Peyer's patch (tissue), 4 donors: ENCODE data around the gene ATP7B. TPM values are rescaled to one million over a fixed set of nuclear protein-coding genes. Genes with fewer than 3 reads are reported as not detected.
A peak's percentile ranks its signal among the peaks of the same experiment; 100 is the strongest.

Experiments
- DNase-seq, 3 donors: peaks; one replicate each; pipeline ENCODE4 v3.0.0-alpha.2; 2017 to 2019
- H3K27ac ChIP-seq, 4 donors: fragments of 200-600 bp; sonication (generic); one replicate each; pipeline ENCODE4 v1.5.1; 2016 to 2019
- H3K27me3 ChIP-seq, 2 donors: fragments of 200-600 bp; sonication (generic); one replicate each; pipeline ENCODE4 v1.5.1; 2019
- H3K36me3 ChIP-seq, 3 donors: fragments of 200-600 bp; sonication (generic); one replicate each; pipeline ENCODE4 v1.5.1; 2016 to 2019
- H3K4me1 ChIP-seq, 4 donors: fragments of 200-600 bp; sonication (generic); one replicate each; pipeline ENCODE4 v1.5.1; 2016 to 2019
- H3K4me3 ChIP-seq, 4 donors: fragments of 200-600 bp; sonication (generic); 1 replicate in 3 of 4; 2 replicates in 1 of 4; pipeline ENCODE4 v1.5.1; 2016 to 2019; ENCODE audit warnings: mild to moderate bottlenecking in 1 of 4
- H3K9me3 ChIP-seq, 4 donors: fragments of 200-600 bp; sonication (generic); one replicate each; pipeline ENCODE4 v1.5.1; 2016 to 2019; ENCODE audit warnings: mild to moderate bottlenecking in 1 of 4
- CTCF ChIP-seq, 6 experiments: fragments of 450-650 bp in 4 of 6; fragments of 200-600 bp in 2 of 6; sonication (generic) in 1 of 6; IDR thresholded peaks; one replicate each; pipeline ENCODE4 v1.5.1; 2017 to 2019; ENCODE audit warnings: antibody characterized with exemption in 6 of 6, mild to moderate bottlenecking in 3 of 6, moderate library complexity in 1 of 6
- POLR2A ChIP-seq, 2 donors: fragments of 450-650 bp; IDR thresholded peaks; one replicate each; pipeline ENCODE4 v1.5.1; 2017; ENCODE audit warnings: antibody characterized with exemption in 2 of 2, mild to moderate bottlenecking in 2 of 2, moderate library complexity in 2 of 2
- total RNA-seq, 4 donors: library from RNA; depleted of rRNA; stranded (reverse); fragments of >200 nt; gene quantifications; one replicate each; pipeline ENCODE4 v1.1.0, GENCODE V29; 2016

Gene ATP7B
- total RNA-seq, 4 donors from 2014 or later = 5.0 to 40.2 (median 33.0) TPM

- Histone ChIP-seq H3K9me3 (no peaks in the 10 kb centered on the region), H3K27me3 (no peaks in the 10 kb centered on the region), H3K4me3 (peak overlapping the region in 1 of 4 donors; percentile 21), H3K36me3 (no peaks in the 10 kb centered on the region), H3K27ac (peak overlapping the region in 2 of 4 donors; percentile 39 to 59), H3K4me1 (peaks cover 0 to 21% (median 4%) of the 10 kb centered on the region in 4 donors)
- TF ChIP-seq POLR2A (IDR thresholded peaks at IDR 0.05) = no peak
- TF ChIP-seq CTCF (IDR thresholded peaks at IDR 0.05) = no peak
- DNase-seq = no peak
Observed at GRCh38 chr13:52005841-52006522, 5.3 kb downstream of the ATP7B start.

GRCh38 chr13:52004511-52005170 lies 6.6 kb downstream of the ATP7B start:
- Histone ChIP-seq H3K4me1 (peaks cover 0 to 18% (median 2%) of the 10 kb centered on the region in 4 donors), H3K4me3 (no peak overlapping the region)
- peak in 2 of 3 donors; percentile 62 to 73 for DNase-seq

GRCh38 chr13:52003541-52003940 lies 7.7 kb downstream of the ATP7B start:
- Histone ChIP-seq H3K4me1 (peaks cover 0 to 18% (median 2%) of the 10 kb centered on the region in 4 donors), H3K9me3 (no peaks in the 10 kb centered on the region), H3K27ac (peak overlapping the region in 1 of 4 donors; percentile 4)

More at GRCh38 chr13:52004511-52005170, 6.6 kb downstream of the ATP7B start:
- no peak for TF ChIP-seq POLR2A (IDR thresholded peaks at IDR 0.05)
- TF ChIP-seq CTCF (IDR thresholded peaks at IDR 0.05) = no peak
- H3K36me3 ChIP-seq = no peaks in the 10 kb centered on the region
- peak overlapping the region in 2 of 4 donors; percentile 39 to 40 for H3K27ac ChIP-seq
- H3K9me3 ChIP-seq = no peaks in the 10 kb centered on the region
- no peaks in the 10 kb centered on the region for H3K27me3 ChIP-seq

GRCh38 chr13:52002361-52002760 lies 8.9 kb downstream of the ATP7B start:
- Histone ChIP-seq H3K9me3 (no peaks in the 10 kb centered on the region), H3K36me3 (no peaks in the 10 kb centered on the region), H3K4me3 (no peak overlapping the region), H3K27ac (no peak overlapping the region), H3K27me3 (no peaks in the 10 kb centered on the region), H3K4me1 (peaks cover 0 to 27% (median 2%) of the 10 kb centered on the region in 4 donors)
- TF ChIP-seq CTCF (IDR thresholded peaks at IDR 0.05) = no peak
- no peak for TF ChIP-seq POLR2A (IDR thresholded peaks at IDR 0.05)
- DNase-seq = no peak

More at GRCh38 chr13:52003541-52003940, 7.7 kb downstream of the ATP7B start:
- H3K4me3 ChIP-seq = no peak overlapping the region
- DNase-seq = no peak
- no peaks in the 10 kb centered on the region for H3K36me3 ChIP-seq
- TF ChIP-seq POLR2A (IDR thresholded peaks at IDR 0.05) (no peak), CTCF (IDR thresholded peaks at IDR 0.05) (peak in 1 of 6 experiments; percentile 11)
- H3K27me3 ChIP-seq = no peaks in the 10 kb centered on the region

- no peak for DNase-seq
- Histone ChIP-seq H3K27me3 (no peaks in the 10 kb centered on the region), H3K9me3 (no peaks in the 10 kb centered on the region), H3K27ac (no peak overlapping the region), H3K36me3 (no peaks in the 10 kb centered on the region), H3K4me3 (no peak overlapping the region), H3K4me1 (peaks cover 0 to 26% (median 2%) of the 10 kb centered on the region in 4 donors)
- peak; percentile 44 to 76 (median 66) for TF ChIP-seq CTCF (IDR thresholded peaks at IDR 0.05)
- no peak for TF ChIP-seq POLR2A (IDR thresholded peaks at IDR 0.05)
Observed at GRCh38 chr13:52001120-52001731, 10.0 kb downstream of the ATP7B start.
